GM12801 (cell line): ENCODE measurements around the gene C4orf46.

Experiments used
- TF ChIP-seq, protein P1 (sequence below): IDR thresholded peaks from one replicate; pipeline ENCODE4 v1.5.1; 2011; ENCODE audit warnings: control low read depth; ENCODE audit not compliant: insufficient read length; ENCODE audit errors: extremely low read depth

C4orf46 gene

DNA sequence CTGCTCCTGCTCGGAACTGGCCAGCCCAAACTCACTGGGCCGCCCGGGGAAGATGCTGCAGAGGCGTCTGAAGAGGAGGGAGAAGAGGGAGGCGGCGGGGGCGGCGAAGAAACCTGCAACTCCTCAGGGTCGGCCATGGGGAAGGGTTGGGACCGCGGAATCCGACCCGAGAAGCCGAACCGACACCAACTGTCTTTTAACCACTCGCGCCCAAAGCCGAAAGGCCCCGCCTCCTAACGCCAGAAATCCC, at the start of gene C4orf46:
Gene C4orf46 (minus strand): TSS at position 223 of the 250 bp plus-strand sequence. CDS start 86 bp downstream, at position 137.
- TF ChIP-seq, protein P1, sequence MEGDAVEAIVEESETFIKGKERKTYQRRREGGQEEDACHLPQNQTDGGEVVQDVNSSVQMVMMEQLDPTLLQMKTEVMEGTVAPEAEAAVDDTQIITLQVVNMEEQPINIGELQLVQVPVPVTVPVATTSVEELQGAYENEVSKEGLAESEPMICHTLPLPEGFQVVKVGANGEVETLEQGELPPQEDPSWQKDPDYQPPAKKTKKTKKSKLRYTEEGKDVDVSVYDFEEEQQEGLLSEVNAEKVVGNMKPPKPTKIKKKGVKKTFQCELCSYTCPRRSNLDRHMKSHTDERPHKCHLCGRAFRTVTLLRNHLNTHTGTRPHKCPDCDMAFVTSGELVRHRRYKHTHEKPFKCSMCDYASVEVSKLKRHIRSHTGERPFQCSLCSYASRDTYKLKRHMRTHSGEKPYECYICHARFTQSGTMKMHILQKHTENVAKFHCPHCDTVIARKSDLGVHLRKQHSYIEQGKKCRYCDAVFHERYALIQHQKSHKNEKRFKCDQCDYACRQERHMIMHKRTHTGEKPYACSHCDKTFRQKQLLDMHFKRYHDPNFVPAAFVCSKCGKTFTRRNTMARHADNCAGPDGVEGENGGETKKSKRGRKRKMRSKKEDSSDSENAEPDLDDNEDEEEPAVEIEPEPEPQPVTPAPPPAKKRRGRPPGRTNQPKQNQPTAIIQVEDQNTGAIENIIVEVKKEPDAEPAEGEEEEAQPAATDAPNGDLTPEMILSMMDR = no peak

DNA sequence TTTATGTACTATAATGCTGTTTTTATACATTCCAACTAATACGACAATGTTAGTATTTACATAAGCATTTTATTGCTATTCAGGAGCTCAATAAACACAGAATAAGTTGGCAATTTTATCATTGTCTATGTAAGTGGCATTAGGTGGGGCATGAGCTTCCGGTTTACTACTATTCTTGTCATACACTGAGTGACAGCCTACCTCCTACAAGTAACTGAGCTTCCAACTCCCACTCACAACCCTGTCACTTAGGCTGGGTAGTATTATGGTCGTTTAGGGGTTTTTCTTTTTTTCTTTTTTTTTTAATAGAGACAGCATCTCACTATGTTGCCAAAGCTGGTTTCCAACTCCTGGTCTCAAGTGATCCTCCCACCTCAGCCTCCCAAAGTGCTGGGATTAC, 44.1 kb upstream of the C4orf46 start:
- TF ChIP-seq, protein P1 = no peak

DNA sequence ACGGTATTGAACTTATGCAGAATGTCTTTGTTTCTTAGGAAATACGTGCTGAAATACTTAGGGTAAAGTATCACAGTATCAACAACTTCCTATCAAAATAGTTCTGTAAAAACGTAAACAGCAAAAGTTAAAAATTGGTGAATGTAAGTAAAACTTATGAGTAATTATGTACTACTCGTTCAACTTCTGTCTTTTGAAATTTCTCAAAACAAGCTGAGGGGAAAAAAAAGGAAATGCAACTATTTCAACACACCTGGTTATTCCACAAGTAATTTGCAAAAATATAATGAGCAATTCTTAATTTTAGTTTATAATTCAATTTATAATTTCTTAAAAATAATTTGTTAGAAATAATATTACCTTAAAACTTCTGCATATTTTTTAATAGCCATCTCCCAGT, 43.2 kb upstream of the C4orf46 start:
- TF ChIP-seq, protein P1 = no peak

DNA sequence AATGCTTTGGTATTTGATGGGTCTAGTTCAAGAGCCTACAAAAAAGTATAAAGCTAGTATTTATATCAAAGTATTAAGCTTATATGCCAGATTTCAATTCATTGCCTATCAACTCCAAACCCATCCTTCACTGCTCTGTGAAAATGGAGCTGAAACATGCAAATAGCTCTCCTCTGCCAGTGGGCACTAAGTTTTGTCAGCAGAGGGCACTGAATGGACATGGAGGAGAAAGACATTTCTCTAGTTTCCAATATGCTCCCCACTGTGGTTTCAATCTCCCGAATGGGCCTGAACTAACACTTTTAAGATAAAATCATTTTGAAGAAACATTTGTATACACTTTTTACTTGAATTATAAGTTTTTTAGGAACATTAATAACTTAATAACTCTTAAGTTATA, 39.1 kb upstream of the C4orf46 start:
- TF ChIP-seq, protein P1 = no peak

DNA sequence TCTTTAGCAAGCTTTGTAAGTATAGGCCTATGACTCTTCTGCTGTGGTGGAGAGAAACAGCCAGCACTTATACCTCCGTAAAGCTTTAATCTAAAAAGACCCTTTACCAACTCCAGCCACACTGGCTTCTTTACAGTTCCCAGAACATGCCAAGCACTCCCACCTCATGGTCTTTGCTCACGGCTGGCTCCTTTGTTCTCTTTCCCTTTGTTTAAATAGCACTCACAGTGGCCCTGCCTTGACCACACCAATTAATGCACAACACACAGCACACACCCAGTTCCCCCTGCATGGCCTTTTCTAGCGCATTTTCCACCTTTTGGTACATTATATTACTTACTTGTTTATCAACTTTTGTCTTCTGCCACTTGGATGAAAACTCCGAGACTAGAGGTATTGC, 32.6 kb upstream of the C4orf46 start:
- TF ChIP-seq, protein P1 = no peak

DNA sequence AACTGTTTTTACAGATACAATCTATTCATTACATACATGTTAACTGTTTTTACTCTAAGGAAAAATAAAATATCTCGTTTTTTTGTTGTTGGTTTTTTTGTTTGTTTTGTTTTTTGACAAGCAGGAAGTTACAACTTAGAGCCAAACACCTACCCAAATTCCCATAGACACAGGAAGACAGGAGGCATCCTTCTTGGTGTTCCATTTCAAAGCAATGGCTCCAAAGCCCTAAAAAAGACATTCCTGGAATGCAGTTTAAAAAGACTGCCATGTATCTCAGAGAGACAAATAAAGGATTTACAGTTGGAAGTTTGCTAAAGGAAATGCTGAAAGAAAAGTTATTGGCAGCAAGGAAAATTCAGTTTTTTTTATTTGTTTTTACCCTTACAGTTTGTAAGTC, 17.1 kb upstream of the C4orf46 start:
- TF ChIP-seq, protein P1 = no peak

DNA sequence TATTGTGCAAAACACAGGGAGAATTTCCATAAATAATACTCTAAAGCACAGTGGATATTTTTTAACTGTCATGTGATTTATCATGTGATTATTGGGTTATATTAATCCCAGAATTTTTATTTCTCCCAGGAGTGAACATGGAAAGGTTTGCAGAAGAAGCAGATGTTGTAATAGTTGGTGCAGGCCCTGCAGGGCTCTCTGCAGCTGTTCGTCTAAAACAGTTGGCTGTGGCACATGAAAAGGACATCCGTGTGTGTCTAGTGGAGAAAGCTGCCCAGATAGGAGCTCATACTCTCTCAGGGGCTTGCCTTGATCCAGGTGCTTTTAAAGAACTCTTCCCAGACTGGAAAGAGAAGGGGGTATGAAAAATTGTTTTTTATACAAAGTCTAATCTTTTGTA, 10.4 kb upstream of the C4orf46 start:
- TF ChIP-seq, protein P1 = no peak

DNA sequence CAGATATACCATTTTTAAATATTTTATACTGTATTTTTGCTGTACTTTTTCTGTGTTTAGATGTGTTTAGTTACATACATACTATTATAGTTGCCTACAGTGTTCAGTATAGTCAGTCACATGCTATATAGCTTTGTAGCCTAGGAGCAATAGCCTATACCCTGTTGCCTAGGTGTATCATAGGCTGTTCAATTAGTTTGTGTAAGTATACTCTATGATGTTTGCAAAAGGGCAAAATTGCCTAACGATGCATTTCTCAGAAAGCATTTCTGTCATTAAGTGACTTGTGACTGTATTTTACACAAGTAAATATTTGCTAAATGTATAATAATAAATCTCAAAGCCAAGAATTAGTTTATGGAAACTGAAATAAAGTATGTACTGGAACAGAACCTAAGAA, 9.9 kb upstream of the C4orf46 start:
- TF ChIP-seq, protein P1 = no peak
